Endothelial cell of hepatic sinusoid (primary cell): ENCODE measurements around the gene SH3GLB2.

Experiments used
- in situ Hi-C: cut with HindIII; loops from 2 replicates; pipeline ENCODE4 v1.10.0; 2017; ENCODE audit warnings: low sequenced_read_pairs

The SH3GLB2 gene

GRCh38 chr9:129028192-129028966, at the start of gene SH3GLB2:
SH3GLB2 (minus strand) TSS chr9:129028331; CDS start chr9:129028154, 177 bp downstream.
- in situ Hi-C loops: no loop called here

- in situ Hi-C loops: no loop called here
Observed at GRCh38 chr9:129077236-129077635, 49.1 kb upstream of the SH3GLB2 start.

GRCh38 chr9:129076640-129077037, 48.5 kb upstream of the SH3GLB2 start:
- in situ Hi-C loops: no loop called here

- in situ Hi-C loops: no loop called here
Observed at GRCh38 chr9:129075996-129076639, 48.0 kb upstream of the SH3GLB2 start.

- in situ Hi-C loops: no loop called here
Observed at GRCh38 chr9:129074106-129074505, 46.0 kb upstream of the SH3GLB2 start.

GRCh38 chr9:129073404-129073803, 45.3 kb upstream of the SH3GLB2 start:
- in situ Hi-C loops: no loop called here

GRCh38 chr9:129072171-129072570, 44.0 kb upstream of the SH3GLB2 start:
- in situ Hi-C loops: no loop called here

GRCh38 chr9:129071526-129072126, 43.5 kb upstream of the SH3GLB2 start:
- in situ Hi-C loops: no loop called here

- in situ Hi-C loops: no loop called here
Observed at GRCh38 chr9:129070696-129071525, 42.8 kb upstream of the SH3GLB2 start.

GRCh38 chr9:129069862-129070641, 41.9 kb upstream of the SH3GLB2 start:
- in situ Hi-C loops: no loop called here

GRCh38 chr9:129068990-129069861, 41.1 kb upstream of the SH3GLB2 start:
- in situ Hi-C loops: no loop called here

GRCh38 chr9:129068110-129068509, 40.0 kb upstream of the SH3GLB2 start:
- in situ Hi-C loops: no loop called here

- in situ Hi-C loops: no loop called here
Observed at GRCh38 chr9:129064499-129064908, 36.4 kb upstream of the SH3GLB2 start.

GRCh38 chr9:129063061-129063460, 34.9 kb upstream of the SH3GLB2 start:
- in situ Hi-C loops: no loop called here

GRCh38 chr9:129060991-129061390, 32.9 kb upstream of the SH3GLB2 start:
- in situ Hi-C loops: no loop called here

GRCh38 chr9:129059796-129060785, 32.0 kb upstream of the SH3GLB2 start:
- in situ Hi-C loops: no loop called here

GRCh38 chr9:129058965-129059795, 31.0 kb upstream of the SH3GLB2 start:
- in situ Hi-C loops: no loop called here
